GM06990 (cell line): ENCODE measurements around the gene DMD.

ENCODE experiments used
- DNase-seq: peaks from one replicate; pipeline ENCODE4 v3.0.0-alpha.2; 2011; ENCODE audit not compliant: insufficient read length; ENCODE audit errors: extremely low read depth
- H3K27me3 ChIP-seq: replicated peaks from 2 replicates; pipeline ENCODE4 v1.6.0; 2011; ENCODE audit warnings: low read length; ENCODE audit not compliant: control insufficient read depth, insufficient read depth
- H3K36me3 ChIP-seq: 2 replicates; pipeline ENCODE4 v1.5.1; 2011; ENCODE audit warnings: low read length; ENCODE audit not compliant: control insufficient read depth, insufficient read depth
- H3K4me3 ChIP-seq: replicated peaks from 2 replicates; pipeline ENCODE4 v1.5.1; 2011; ENCODE audit warnings: low read depth, mild to moderate bottlenecking, control low read depth, low read length
- CTCF ChIP-seq: IDR thresholded peaks from 2 replicates; pipeline ENCODE4 v1.5.1; 2011; ENCODE audit warnings: low read length, control low read depth, mild to moderate bottlenecking, inconsistent platforms; ENCODE audit not compliant: insufficient read depth, poor library complexity, severe bottlenecking

DMD gene

GRCh38 chrX:32041181-32041580 lies 1170.2 kb downstream of the DMD start:
- DNase-seq: no peak
- TF ChIP-seq CTCF: no peak

GRCh38 chrX:32026772-32027171 lies 1184.6 kb downstream of the DMD start:
- Histone ChIP-seq H3K4me3 (no peak overlapping the region), H3K27me3 (no peaks in the 10 kb centered on the region), H3K36me3 (no peaks in the 10 kb centered on the region)
- TF ChIP-seq CTCF: no peak
- DNase-seq: no peak

More at GRCh38 chrX:32041181-32041580, 1170.2 kb downstream of the DMD start:
- H3K27me3 ChIP-seq: no peaks in the 10 kb centered on the region
- no peaks in the 10 kb centered on the region for H3K36me3 ChIP-seq
- no peak overlapping the region for H3K4me3 ChIP-seq

- no peaks in the 10 kb centered on the region for H3K27me3 ChIP-seq
- no peak overlapping the region for H3K4me3 ChIP-seq
- no peak for TF ChIP-seq CTCF
- no peaks in the 10 kb centered on the region for H3K36me3 ChIP-seq
- DNase-seq: no peak
Observed at GRCh38 chrX:32024072-32024471, 1187.3 kb downstream of the DMD start.

GRCh38 chrX:32016195-32016594 lies 1195.2 kb downstream of the DMD start:
- H3K27me3 ChIP-seq: no peaks in the 10 kb centered on the region
- TF ChIP-seq CTCF: no peak
- DNase-seq: no peak
- no peak overlapping the region for H3K4me3 ChIP-seq
- H3K36me3 ChIP-seq: no peaks in the 10 kb centered on the region

GRCh38 chrX:32010948-32011347 lies 1200.4 kb downstream of the DMD start:
- H3K36me3 ChIP-seq: no peaks in the 10 kb centered on the region
- TF ChIP-seq CTCF: no peak
- no peak overlapping the region for H3K4me3 ChIP-seq
- no peaks in the 10 kb centered on the region for H3K27me3 ChIP-seq
- no peak for DNase-seq

- H3K4me3 ChIP-seq: no peak overlapping the region
- no peak for DNase-seq
- no peak for TF ChIP-seq CTCF
- H3K36me3 ChIP-seq: no peaks in the 10 kb centered on the region
- no peaks in the 10 kb centered on the region for H3K27me3 ChIP-seq
Observed at GRCh38 chrX:32010212-32010611, 1201.1 kb downstream of the DMD start.
